Hypothalamus (tissue), 51 donors: ENCODE results near the gene THRA.

ENCODE experiments used
- DNase-seq, 51 donors: peaks; one replicate each; lab custom pipeline; 2025; lab: John Stamatoyannopoulos, UW

The THRA gene, protein sequence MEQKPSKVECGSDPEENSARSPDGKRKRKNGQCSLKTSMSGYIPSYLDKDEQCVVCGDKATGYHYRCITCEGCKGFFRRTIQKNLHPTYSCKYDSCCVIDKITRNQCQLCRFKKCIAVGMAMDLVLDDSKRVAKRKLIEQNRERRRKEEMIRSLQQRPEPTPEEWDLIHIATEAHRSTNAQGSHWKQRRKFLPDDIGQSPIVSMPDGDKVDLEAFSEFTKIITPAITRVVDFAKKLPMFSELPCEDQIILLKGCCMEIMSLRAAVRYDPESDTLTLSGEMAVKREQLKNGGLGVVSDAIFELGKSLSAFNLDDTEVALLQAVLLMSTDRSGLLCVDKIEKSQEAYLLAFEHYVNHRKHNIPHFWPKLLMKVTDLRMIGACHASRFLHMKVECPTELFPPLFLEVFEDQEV

DNA sequence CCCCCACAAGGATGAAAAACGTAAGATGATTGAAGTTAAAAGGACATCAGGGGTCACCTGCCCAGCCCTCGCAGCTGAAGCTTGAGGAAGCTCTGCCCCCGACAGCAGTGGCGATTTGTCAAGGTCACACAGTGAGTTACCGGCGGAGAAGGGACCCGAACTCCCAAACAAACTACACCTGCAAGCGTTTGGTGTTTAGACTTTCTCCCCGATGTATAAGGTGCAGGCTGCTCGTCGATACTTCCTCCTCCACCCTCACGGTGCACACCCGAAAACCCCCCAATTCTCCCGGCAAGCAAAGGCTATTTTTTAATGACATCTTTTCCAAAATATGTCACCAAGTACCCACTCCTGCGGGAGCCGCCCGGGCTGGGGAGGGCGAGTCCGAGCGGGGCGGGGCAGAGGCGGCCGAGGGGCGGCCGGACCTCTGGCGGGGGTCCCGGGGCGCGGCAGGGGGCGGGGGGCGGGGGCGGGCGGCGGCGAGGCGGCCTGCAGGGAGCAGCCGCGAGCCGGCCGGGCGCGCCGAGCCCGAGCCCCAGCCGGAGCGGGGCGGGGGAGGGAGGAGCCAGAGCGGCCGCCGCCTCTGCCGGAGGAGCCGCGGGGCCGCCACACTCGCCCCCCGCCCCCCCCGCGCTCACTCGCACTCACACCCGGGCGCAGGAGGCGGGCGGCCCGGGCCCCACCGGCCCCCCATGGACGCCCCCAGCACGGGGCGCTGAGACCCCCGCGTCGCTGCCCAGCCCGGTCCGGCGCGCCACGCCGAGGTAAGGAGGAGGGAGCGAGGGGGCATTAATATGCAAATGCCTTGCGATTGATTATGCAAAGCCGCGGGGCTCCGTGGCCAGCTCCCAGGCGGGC lies at the start of gene THRA:
Gene THRA (plus strand): TSS at position 637 of the 858 bp plus-strand sequence. CDS start 11,524 bp downstream, outside the sequence.
- DNase-seq: peak in 40 of 51 donors; percentile 22 to 84 (median 62)

DNA sequence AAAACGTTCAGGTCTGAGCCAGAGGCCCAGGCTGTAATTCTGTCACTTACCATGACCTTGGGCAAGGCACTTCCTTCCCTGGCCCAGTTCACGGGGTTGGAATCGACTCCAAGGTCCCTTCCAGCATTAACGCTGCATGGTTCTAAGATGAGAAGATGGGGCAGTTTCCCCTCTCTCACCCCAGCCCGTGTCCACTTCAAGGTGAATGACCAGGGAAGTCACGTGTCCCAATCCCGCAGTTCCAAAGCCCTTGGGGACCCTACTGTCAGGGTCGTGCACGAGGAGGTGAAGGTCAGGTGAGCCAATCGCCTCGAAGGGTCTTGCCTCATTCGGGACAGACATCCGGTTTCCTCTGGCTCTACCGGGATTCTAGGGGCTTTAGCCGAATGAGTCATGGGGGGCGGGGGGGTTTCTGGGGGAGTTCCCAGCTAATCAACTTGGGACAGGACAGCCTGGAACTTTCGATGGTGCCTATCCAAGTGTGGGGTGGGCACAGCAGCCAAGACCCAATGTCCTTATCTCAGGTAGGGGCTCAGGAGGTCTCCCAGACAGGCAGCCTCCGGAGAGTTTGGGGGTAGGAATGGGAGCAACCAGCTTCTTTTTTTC lies 48.3 kb upstream of the THRA start:
- no peak for DNase-seq

DNA sequence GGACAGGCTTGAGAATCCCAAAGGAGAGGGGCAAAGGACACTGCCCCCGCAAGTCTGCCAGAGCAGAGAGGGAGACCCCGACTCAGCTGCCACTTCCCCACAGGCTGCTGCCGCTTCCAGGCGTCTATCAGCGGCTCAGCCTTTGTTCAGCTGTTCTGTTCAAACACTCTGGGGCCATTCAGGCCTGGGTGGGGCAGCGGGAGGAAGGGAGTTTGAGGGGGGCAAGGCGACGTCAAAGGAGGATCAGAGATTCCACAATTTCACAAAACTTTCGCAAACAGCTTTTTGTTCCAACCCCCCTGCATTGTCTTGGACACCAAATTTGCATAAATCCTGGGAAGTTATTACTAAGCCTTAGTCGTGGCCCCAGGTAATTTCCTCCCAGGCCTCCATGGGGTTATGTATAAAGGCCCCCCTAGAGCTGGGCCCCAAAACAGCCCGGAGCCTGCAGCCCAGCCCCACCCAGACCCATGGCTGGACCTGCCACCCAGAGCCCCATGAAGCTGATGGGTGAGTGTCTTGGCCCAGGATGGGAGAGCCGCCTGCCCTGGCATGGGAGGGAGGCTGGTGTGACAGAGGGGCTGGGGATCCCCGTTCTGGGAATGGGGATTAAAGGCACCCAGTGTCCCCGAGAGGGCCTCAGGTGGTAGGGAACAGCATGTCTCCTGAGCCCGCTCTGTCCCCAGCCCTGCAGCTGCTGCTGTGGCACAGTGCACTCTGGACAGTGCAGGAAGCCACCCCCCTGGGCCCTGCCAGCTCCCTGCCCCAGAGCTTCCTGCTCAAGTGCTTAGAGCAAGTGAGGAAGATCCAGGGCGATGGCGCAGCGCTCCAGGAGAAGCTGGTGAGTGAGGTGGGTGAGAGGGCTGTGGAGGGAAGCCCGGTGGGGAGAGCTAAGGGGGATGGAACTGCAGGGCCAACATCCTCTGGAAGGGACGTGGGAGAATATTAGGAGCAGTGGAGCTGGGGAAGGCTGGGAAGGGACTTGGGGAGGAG lies 47.5 kb upstream of the THRA start, which contains the start of gene CSF3:
Gene CSF3 (plus strand): TSS at position 436 of the 993 bp plus-strand sequence. CDS start 35 bp downstream, at position 471.
- DNase-seq: no peak

DNA sequence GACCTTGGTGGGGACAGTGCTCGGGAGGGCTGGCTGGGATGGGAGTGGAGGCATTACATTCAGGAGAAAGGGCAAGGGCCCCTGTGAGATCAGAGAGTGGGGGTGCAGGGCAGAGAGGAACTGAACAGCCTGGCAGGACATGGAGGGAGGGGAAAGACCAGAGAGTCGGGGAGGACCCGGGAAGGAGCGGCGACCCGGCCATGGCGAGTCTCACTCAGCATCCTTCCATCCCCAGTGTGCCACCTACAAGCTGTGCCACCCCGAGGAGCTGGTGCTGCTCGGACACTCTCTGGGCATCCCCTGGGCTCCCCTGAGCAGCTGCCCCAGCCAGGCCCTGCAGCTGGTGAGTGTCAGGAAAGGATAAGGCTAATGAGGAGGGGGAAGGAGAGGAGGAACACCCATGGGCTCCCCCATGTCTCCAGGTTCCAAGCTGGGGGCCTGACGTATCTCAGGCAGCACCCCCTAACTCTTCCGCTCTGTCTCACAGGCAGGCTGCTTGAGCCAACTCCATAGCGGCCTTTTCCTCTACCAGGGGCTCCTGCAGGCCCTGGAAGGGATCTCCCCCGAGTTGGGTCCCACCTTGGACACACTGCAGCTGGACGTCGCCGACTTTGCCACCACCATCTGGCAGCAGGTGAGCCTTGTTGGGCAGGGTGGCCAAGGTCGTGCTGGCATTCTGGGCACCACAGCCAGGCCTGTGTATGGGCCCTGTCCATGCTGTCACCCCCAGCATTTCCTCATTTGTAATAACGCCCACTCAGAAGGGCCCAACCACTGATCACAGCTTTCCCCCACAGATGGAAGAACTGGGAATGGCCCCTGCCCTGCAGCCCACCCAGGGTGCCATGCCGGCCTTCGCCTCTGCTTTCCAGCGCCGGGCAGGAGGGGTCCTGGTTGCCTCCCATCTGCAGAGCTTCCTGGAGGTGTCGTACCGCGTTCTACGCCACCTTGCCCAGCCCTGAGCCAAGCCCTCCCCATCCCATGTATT lies 46.5 kb upstream of the THRA start:
- no peak for DNase-seq

DNA sequence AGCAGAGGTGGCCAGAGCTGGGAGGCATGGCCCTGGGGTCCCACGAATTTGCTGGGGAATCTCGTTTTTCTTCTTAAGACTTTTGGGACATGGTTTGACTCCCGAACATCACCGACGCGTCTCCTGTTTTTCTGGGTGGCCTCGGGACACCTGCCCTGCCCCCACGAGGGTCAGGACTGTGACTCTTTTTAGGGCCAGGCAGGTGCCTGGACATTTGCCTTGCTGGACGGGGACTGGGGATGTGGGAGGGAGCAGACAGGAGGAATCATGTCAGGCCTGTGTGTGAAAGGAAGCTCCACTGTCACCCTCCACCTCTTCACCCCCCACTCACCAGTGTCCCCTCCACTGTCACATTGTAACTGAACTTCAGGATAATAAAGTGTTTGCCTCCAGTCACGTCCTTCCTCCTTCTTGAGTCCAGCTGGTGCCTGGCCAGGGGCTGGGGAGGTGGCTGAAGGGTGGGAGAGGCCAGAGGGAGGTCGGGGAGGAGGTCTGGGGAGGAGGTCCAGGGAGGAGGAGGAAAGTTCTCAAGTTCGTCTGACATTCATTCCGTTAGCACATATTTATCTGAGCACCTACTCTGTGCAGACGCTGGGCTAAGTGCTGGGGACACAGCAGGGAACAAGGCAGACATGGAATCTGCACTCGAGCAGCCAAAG lies 45.2 kb upstream of the THRA start:
- DNase-seq: no peak

DNA sequence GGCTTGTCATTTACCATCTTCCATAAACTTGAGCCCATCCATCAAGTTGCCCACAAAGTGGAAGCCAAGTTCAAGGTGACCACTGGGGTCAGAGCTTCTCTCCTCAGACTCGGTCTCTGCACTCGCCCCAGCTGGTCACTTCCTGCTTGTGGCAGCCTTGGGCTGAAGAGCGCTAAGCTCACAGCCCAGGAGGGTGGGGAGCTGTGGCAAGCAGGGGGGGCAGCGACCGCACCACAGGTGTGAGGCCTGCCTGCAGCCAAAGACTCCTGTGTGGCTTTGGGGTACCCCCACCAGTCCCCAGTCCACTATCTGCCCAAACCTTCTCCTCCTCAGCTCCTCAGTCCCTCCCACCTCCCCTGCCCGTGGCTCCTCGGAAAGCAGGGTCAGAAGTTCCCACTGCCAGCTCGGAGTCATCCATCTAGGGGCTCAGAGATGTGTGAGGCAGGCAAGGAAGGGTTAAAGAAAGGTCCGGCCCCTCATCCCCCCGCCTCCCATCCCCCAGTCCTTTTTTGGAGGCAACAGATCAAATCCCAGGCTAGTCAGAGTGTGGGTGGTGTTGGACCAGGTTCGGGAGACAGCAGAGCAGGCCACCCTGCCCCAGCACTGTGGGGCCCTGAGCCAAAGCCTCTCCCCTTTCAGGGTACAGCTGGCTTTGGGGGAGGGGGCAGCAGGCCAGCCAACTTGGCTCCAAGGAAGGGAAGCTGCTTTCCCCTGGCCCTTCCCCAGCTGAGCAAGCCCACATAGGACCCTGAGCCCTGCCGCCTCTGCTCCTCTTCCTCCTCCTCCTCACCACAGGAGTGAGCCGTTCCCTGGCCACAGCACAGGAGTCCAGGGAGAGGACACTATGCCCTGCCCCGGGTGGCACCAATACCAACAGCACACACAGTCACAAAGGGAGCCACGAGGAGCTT lies 44.3 kb upstream of the THRA start:
- peak in 2 of 51 donors; percentile 7 to 22 for DNase-seq

DNA sequence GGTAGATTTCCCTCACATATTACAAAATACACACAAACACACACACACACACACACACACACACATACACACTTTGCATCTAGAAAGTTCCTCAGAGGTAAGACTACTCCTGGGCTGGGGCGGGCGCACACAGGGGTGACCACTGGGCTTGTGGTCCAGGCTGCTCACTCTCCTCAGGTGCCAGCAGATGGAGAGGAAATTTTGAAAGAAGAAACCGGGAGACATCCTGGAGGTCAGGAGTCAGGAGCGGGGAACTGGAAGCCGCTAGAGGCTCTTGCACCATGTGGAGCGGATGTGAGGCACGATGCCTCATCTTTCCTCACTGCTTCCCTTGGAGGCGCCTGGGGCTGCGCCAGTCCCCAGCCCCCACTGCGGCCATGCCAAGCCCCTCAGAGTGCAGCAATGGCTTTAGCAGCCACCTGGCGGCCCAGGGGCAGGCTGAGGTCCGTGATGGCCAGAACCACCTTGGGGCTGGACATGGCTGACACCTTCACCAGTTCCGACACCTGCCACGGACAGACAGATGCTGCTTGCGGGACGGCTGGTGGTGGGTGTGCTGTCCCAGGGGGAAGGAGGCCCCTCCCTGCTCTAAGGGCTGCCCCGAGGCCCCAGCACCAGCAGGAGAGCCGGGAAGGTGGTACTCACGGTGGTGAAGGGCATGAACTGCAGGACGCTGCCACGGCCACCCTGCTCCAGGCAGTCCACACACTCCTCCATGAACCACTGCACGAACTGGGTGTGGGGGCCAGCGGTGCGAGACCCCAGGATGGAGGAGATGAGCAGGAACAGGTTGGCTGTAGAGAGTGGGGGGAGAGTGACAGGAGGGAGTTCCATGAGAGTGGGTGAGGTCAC lies 43.4 kb upstream of the THRA start:
- DNase-seq: no peak

DNA sequence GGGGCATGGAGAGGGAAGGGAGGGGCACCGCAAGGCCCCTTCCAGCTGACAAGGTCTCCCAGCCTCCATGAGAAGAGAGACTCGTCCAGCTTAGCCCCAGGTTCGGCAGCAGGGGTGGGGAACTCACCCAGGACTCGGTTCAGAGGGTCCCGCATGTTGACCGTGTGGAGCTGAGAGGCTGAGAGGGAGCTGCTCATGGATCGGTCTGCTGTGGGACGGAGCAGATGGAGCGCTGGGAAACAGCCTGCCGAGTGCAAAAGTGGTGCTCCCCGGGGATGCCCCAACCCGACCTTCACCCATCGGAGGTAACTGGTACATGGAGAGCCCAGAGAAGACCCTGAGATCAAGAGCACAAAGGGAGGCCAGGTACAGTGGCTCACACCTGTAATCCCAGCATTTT lies 42.6 kb upstream of the THRA start:
- no peak for DNase-seq

DNA sequence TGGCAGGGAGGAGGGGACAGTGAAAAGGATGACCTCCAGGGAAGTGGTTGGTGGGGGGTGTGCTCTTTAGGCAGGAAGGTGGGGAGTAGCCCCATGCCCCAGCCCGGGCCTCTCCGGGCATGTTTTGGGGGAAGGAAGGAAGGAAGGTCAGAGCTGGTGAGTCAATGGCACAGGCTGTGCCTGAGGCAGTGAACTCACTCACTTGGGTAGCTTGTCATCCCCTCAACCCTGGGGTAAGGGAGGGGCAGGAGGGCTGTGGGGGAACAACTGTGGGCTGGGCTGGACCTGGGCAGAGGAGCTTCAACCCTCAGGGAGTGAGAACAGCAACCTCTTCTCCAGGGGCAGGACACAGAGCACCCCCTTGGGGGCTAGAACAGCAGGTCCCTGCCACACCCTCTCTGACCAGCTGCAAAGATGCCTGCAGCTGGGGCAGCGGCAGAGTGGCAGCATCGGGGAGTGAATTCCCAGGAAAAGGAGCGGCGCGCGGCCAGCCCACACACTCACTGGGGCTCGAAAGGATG lies 41.3 kb upstream of the THRA start:
- peak in 2 of 51 donors; percentile 9 to 19 for DNase-seq

DNA sequence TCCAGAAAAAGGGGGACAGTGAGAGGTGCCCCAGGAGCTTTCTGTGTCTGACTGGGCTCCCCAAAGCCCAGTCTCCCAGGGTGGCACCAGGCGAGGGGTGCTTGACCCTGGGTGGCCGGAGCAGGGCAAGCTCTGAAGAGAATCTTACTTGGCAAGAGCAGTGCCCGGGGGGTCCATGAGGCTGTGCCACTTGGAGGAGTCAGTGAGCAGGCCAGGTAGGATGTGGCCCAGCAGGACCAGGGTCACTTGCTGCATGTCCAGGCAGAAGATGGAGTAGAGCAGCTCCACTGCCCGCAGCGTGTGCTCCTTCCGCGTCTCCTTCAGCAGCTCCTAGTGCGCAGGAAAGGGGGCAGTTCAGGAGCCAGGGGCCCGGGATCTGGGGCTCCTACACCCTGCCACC lies 40.3 kb upstream of the THRA start:
- no peak for DNase-seq

DNA sequence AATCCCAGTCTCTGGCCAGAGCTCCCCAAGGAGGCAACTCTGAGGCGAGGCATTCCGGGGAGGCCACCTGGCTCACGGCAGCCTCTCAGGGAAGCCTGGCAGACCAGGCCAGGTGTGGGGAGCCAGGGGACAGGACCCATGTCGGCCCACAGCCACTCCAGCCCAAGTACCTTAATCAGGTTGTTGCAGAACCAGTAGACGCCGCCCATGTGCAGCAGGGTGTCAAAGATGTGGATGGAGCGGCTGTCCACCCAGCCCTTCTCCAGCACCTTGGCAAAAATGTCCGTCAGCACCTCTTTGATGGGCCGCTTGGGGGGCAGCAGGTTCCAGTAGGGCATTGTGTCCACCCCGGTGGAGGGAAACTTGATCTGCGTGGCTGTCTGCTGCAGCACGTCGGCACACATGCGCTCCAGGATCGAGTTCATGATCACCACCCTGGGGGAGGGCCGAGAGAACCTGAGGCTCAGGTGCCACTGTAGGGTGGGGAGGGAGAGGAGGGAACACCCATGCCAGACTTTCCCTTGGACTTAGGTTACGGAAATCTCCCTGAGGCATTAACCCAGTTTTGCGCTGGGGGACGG lies 39.7 kb upstream of the THRA start:
- DNase-seq: no peak

DNA sequence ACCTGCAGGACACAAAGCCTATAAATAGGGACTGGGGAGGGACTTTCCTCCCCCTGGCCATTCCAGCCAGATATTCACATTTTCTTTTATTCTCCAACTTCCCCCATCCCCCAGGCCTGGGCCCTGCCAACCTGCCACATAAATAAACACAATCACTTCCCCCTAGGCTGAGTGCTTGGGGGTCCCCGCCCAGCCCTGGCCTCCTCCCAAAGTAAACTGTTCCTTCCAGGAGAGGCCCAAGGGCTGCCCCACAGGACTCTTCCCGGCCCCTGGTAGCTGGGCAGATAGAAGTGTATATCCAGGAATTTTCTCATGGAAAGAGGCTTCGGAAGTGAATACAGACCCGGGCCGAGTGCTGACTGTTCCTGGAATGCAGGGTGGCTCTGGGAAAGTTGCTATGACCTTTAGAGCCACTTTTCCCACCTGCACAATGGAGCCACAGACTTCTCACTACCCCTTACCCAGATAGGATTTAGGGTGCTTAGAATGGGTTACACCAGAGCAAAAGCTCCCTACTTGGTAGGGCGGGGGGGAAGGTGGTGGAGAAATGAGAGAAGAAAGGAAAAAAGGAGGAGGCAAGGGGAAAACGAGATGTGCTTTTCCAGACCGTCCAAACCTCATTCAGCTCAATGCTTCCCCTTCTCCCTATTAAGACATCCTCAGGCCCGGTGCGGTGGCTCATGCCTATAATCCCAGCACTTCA lies 39.0 kb upstream of the THRA start:
- no peak for DNase-seq

DNA sequence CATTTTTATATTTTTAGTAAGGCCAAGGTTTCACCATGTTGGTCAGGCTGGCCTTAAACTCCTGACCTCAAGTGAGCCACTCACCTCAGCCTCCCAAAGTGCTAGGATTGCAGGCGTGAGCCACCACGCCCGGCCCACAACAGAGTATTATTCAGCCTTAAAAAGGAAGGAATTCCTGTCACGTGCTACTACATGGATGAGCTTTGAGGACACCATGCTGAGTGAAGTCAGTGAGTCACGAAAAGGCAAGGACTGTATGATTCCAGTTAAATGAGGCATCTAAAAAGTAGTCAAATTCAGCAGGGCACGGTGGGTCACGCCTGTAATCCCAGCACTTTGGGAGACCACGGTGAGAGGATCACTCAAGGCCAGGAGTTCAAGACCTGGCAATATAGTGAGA lies 37.9 kb upstream of the THRA start:
- DNase-seq: no peak

DNA sequence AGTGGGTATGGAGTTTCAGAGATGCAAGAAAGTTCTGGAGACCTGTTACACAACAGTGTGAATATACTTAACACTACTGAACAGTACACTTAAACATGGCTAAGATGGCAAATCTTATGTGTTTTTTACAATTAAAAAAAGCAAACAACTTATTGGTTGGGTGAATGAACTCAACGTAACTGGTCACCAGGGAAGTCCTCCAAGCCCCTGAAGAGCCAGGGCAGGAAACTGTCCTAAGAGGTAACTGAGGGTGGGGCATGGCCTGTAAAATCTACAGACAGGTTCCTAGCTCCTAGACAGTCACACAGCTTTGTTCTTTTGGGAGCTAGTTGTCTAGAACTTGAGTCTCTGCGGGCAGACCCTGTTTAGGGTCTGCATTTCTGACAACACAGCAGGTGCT lies 37.2 kb upstream of the THRA start:
- DNase-seq: no peak
